SH-SY5Y (cell line): ENCODE results near the gene METAP1.

Experiments
- GATA2 ChIP-seq: IDR thresholded peaks from 2 replicates; pipeline ENCODE4 v1.6.1; 2011; ENCODE audit warnings: mild to moderate bottlenecking, low read depth, low read length
- GATA3 ChIP-seq: IDR thresholded peaks from 2 replicates; pipeline ENCODE4 v1.6.1; 2011; ENCODE audit warnings: low read depth, mild to moderate bottlenecking, low read length, moderate library complexity

DNA sequence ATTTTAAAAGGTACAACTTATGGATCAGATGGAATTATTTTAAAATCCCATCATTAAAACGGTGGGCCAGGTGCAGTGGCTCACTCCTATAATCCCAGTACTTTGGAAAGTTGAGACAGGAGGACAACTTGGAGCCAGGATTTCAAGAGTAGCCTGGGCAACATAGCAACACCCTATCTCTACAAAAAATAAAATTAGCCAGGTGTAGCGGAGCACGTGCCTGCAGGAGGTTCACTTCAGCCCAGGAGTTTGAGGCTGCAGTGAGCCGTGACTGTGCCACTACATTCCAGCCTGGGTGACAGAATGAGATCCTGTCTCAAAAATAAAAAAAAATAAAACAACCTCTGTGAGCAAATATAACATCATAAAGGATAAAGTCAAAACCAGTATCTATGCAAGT, 81.7 kb downstream of the METAP1 start:
- TF ChIP-seq GATA2 (no peak), GATA3 (no peak)
